ENCODE measurements around the gene ZFAND5.
A peak's percentile ranks its signal among the peaks of the same experiment; 100 is the strongest.

ZFAND5 gene

DNA sequence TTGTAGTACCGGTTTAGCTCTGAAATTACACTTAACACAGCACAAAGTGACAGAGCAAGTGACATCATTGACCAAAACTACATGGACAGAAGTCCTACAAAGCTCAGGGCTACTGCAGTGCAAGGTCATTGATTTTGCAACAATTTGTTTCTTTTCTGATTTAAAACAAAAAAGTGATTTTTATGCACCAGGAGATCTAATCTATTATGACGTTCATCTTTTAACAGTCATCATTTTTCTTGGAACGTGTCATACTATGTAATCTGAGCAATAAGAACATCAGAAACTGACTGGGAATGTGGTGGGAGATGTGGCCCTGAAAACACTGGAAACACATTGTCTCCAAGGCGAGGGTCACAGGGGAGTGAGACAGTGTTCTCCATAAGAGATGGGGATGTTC, 17.4 kb upstream of the ZFAND5 start:
- peaks cover 11% of the 10 kb centered on the region for H3K27me3 Mint-ChIP-seq
- ATAC-seq = no peak
- H3K27ac Mint-ChIP-seq = no peak overlapping the region
- no peaks in the 10 kb centered on the region for H3K9me3 Mint-ChIP-seq
- no peak overlapping the region for H3K4me3 Mint-ChIP-seq
- no peaks in the 10 kb centered on the region for H3K4me1 Mint-ChIP-seq
- H3K36me3 Mint-ChIP-seq = no peaks in the 10 kb centered on the region

DNA sequence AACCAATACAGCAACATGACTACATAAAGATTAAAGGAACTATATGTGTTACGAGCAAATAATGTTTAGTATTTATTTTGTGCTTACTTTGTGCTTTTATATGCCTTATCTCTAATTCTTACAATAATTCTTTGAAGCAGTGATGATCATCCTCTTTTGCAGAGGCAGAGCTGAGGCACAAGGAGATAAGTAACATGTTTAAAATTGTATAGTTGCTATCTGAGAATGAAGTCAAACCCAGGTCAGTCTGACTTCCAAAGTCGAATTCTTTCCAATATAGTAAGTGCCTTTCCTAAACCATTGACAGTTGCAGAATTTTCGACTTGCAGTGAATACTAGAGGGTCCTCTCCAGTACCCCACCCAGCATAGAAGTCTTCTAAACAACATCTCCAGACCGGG, 12.0 kb upstream of the ZFAND5 start:
- no peak for ATAC-seq
- H3K4me1 Mint-ChIP-seq = no peaks in the 10 kb centered on the region
- H3K9me3 Mint-ChIP-seq = no peaks in the 10 kb centered on the region
- peaks cover 11% of the 10 kb centered on the region for H3K27me3 Mint-ChIP-seq
- H3K36me3 Mint-ChIP-seq = no peaks in the 10 kb centered on the region
- no peak overlapping the region for H3K4me3 Mint-ChIP-seq
- H3K27ac Mint-ChIP-seq = no peak overlapping the region

DNA sequence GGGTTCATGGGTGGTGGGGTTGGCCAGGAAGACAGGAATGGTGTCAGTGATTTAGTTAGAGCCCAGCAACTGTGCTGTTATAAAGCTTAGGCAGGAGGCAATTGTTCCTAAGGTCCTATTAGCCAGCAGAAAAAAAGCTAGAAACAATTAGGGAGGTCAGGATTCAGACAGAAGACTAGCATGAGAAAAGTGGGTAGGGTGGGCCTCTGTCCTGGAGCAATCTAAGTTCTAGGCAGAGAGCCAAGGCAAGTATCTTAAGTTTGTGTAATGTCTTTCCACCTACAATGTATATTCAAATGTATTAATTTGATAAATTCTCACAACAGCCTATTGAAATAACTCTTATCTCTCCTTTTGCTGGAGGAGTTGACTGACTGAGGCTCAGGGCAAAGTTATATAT, 6.1 kb upstream of the ZFAND5 start:
- Mint-ChIP-seq H3K4me1 (no peaks in the 10 kb centered on the region), H3K27ac (no peak overlapping the region), H3K9me3 (no peaks in the 10 kb centered on the region), H3K4me3 (no peak overlapping the region), H3K27me3 (no peaks in the 10 kb centered on the region), H3K36me3 (no peaks in the 10 kb centered on the region)
- no peak for ATAC-seq

GRCh38 chr9:72365525-72366256, 683 bp upstream of the ZFAND5 start:
- H3K9me3 Mint-ChIP-seq = no peaks in the 10 kb centered on the region
- peaks cover 6% of the 10 kb centered on the region for H3K36me3 Mint-ChIP-seq
- ATAC-seq = peak; percentile 73
- peak overlapping the region; percentile 99 for H3K27ac Mint-ChIP-seq
- peak overlapping the region; percentile 95 for H3K4me3 Mint-ChIP-seq
- no peaks in the 10 kb centered on the region for H3K27me3 Mint-ChIP-seq
- peaks cover 35% of the 10 kb centered on the region for H3K4me1 Mint-ChIP-seq

GRCh38 chr9:72363908-72364678, 915 bp downstream of the ZFAND5 start:
- Mint-ChIP-seq H3K4me1 (peaks cover 39% of the 10 kb centered on the region), H3K4me3 (peak overlapping the region; percentile 95), H3K36me3 (peaks cover 9% of the 10 kb centered on the region), H3K27me3 (no peaks in the 10 kb centered on the region), H3K9me3 (no peaks in the 10 kb centered on the region), H3K27ac (peak overlapping the region; percentile 99)
- peak; percentile 72 for ATAC-seq

GRCh38 chr9:72363236-72363635, 1.8 kb downstream of the ZFAND5 start:
- H3K4me3 Mint-ChIP-seq = peak overlapping the region; percentile 95
- H3K27me3 Mint-ChIP-seq = no peaks in the 10 kb centered on the region
- H3K4me1 Mint-ChIP-seq = peaks cover 43% of the 10 kb centered on the region
- no peaks in the 10 kb centered on the region for H3K9me3 Mint-ChIP-seq
- no peak for ATAC-seq
- peaks cover 17% of the 10 kb centered on the region for H3K36me3 Mint-ChIP-seq
- peak overlapping the region; percentile 99 for H3K27ac Mint-ChIP-seq

DNA sequence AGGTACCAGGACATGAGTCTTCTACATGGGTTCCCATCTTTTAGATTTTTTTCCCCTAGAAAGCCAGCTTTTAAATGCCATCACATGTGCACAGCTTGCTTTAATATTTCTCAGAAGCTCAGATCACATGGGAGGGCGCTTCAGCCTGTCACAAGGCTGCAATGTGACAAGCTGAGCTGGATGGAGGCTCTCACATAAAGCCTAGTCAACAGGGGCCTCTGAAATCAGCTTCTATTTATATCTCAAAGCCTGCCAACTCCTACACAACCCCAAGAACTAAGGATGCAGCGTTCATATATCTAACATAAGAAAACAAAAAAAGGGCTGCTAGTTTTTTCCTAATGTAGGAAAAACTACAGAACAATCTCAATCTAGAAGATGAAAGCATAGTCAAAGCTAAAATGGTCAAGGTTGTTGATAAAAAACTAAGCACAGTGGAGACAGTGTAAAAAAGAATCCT, 2.3 kb downstream of the ZFAND5 start:
- Mint-ChIP-seq H3K4me1 (peaks cover 48% of the 10 kb centered on the region), H3K36me3 (peaks cover 21% of the 10 kb centered on the region), H3K27ac (peak overlapping the region; percentile 99), H3K27me3 (no peaks in the 10 kb centered on the region), H3K9me3 (no peaks in the 10 kb centered on the region), H3K4me3 (peak overlapping the region; percentile 95)
- ATAC-seq = no peak

GRCh38 chr9:72362118-72362531, 2.9 kb downstream of the ZFAND5 start:
- ATAC-seq = no peak
- Mint-ChIP-seq H3K27me3 (no peaks in the 10 kb centered on the region), H3K27ac (peak overlapping the region; percentile 99), H3K4me1 (peaks cover 48% of the 10 kb centered on the region), H3K9me3 (no peaks in the 10 kb centered on the region), H3K36me3 (peaks cover 22% of the 10 kb centered on the region), H3K4me3 (peak overlapping the region; percentile 95)

- Mint-ChIP-seq H3K36me3 (peaks cover 31% of the 10 kb centered on the region), H3K27ac (no peak overlapping the region), H3K9me3 (no peaks in the 10 kb centered on the region), H3K4me1 (peaks cover 48% of the 10 kb centered on the region), H3K4me3 (no peak overlapping the region), H3K27me3 (no peaks in the 10 kb centered on the region)
- ATAC-seq = no peak
Measured at GRCh38 chr9:72361217-72361616, 3.8 kb downstream of the ZFAND5 start.

DNA sequence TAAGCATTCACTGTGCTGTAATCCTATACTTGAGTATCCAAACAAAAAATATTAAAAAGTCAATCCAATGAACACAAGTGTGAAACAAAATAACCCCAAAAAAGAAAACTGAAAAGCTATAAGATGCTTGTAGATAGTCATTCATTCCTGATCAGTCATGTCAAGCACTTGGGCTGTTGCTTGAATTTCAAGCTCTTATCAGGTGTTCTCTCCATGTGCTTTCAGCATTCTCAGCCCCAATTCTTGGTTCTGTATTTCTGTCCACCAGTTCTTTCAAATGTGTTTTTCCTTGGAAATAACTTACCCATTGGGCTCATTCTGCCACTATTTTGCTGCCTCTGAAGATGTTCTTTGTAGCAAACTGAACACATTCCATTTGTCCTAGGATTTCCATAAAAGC, 4.7 kb downstream of the ZFAND5 start:
- peaks cover 40% of the 10 kb centered on the region for H3K36me3 Mint-ChIP-seq

GRCh38 chr9:72356041-72356582, 8.9 kb downstream of the ZFAND5 start:
- peaks cover 51% of the 10 kb centered on the region for H3K36me3 Mint-ChIP-seq
- ATAC-seq = no peak
- H3K4me1 Mint-ChIP-seq = peaks cover 23% of the 10 kb centered on the region
- no peaks in the 10 kb centered on the region for H3K27me3 Mint-ChIP-seq
- no peaks in the 10 kb centered on the region for H3K9me3 Mint-ChIP-seq
- peak overlapping the region; percentile 27 for H3K27ac Mint-ChIP-seq
- no peak overlapping the region for H3K4me3 Mint-ChIP-seq

More for the DNA sequence above, 4.7 kb downstream of the ZFAND5 start:
- ATAC-seq = no peak
- peaks cover 40% of the 10 kb centered on the region for H3K4me1 Mint-ChIP-seq
- H3K27ac Mint-ChIP-seq = no peak overlapping the region
- no peaks in the 10 kb centered on the region for H3K9me3 Mint-ChIP-seq
- H3K4me3 Mint-ChIP-seq = no peak overlapping the region
- H3K27me3 Mint-ChIP-seq = no peaks in the 10 kb centered on the region

DNA sequence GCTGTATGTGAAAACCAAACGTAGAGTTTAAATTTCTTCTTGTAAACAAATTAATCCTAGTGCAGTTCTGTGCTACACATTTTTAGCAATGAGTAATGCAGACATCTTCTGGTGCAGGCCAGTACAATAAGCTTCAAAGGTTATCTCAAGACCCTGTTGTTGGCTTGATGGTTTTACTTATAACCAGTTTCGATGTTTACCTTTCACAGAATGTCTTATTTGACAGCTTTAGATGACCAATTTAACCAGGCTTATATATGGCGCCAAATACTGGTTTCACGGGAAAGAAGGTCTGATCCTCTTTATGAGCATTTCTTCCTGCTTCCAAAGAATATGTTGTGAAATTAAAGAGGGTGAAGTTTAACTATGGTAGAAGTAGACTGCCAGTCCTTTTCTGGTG, 9.9 kb downstream of the ZFAND5 start:
- Mint-ChIP-seq H3K27me3 (no peaks in the 10 kb centered on the region), H3K27ac (no peak overlapping the region), H3K4me3 (no peak overlapping the region), H3K36me3 (peaks cover 51% of the 10 kb centered on the region), H3K9me3 (no peaks in the 10 kb centered on the region), H3K4me1 (peaks cover 26% of the 10 kb centered on the region)
- ATAC-seq = no peak

DNA sequence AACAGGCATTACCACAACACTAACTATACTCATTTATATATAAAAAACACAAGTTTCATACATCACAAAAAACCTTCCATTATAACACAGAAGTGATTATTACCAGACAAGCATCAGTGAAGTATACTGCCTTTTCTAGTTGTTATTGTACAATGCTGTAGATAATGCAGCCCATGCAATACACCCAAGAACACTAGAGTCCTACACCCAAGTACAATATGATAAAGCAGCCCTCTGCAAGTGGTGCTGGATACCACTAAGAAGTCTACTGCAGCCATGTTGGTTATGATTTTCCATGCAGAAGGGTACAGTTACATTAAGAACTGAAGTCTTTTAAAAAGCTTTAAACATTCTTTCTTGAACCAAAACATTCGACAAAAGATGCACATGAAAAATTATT, 10.3 kb downstream of the ZFAND5 start:
- no peak for ATAC-seq
- Mint-ChIP-seq H3K4me3 (no peak overlapping the region), H3K27ac (no peak overlapping the region), H3K27me3 (no peaks in the 10 kb centered on the region), H3K36me3 (peaks cover 51% of the 10 kb centered on the region), H3K9me3 (no peaks in the 10 kb centered on the region), H3K4me1 (peaks cover 31% of the 10 kb centered on the region)

DNA sequence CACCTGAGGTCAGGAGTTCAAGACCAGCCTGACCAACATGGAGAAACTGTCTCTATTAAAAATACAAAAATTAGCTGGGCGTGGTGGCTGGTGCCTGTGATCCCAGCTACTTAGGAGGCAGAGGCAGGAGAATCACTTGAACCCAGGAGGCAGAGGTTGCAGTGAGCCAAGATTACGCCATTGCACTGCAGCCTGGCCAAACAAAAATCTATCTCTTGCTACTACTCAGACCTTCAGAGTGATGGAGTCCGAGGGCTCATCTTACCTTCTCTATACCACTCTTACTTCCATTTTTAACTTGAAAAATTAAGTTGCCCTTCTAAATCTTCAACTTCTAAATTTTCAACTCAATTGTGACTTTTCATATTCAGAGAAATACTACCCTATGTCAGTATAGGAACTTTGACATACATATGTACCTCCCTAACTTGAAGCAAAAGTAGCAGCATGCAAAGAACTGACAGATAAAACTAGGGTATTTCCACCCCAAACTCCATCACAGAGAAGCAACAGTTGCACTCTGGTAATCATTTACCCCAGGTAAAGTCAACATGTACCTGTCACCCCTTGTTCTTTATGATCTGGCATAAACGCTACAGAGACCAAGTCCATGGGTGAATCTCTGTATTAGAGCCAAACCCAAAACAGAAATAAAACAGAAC, 11.4 kb downstream of the ZFAND5 start:
- no peak for ATAC-seq
- H3K4me1 Mint-ChIP-seq = peaks cover 26% of the 10 kb centered on the region
- peaks cover 42% of the 10 kb centered on the region for H3K36me3 Mint-ChIP-seq
- no peaks in the 10 kb centered on the region for H3K9me3 Mint-ChIP-seq
- H3K27me3 Mint-ChIP-seq = no peaks in the 10 kb centered on the region
- H3K4me3 Mint-ChIP-seq = no peak overlapping the region
- H3K27ac Mint-ChIP-seq = no peak overlapping the region

GRCh38 chr9:72352911-72353388, 12.1 kb downstream of the ZFAND5 start:
- ATAC-seq = no peak
- H3K36me3 Mint-ChIP-seq = peaks cover 37% of the 10 kb centered on the region

More at GRCh38 chr9:72352911-72353388, 12.1 kb downstream of the ZFAND5 start:
- Mint-ChIP-seq H3K27me3 (no peaks in the 10 kb centered on the region), H3K4me3 (no peak overlapping the region), H3K27ac (no peak overlapping the region), H3K4me1 (peaks cover 21% of the 10 kb centered on the region), H3K9me3 (no peaks in the 10 kb centered on the region)

All from stimulated activated memory B cell treated with anti-CD40 and anti-IgM and Interleukin-4, amounts not matched to agents 10 μg/mL and 1 μg/mL and 100 μg/mL, for 72 hours (primary cell).